H9 (cell line): Measurements from ENCODE around the gene TULP3. TPM values are rescaled to one million over a fixed set of nuclear protein-coding genes. Genes with fewer than 3 reads are reported as not detected.

Experiments
- DNase-seq: peaks from one replicate; pipeline ENCODE4 v3.0.0-alpha.2; 2017
- H2AFZ ChIP-seq: one replicate; pipeline ENCODE4 v1.6.1; 2013; ENCODE audit warnings: mild to moderate bottlenecking, low read length, control low read depth, moderate library complexity
- H2AK5ac ChIP-seq: 2 replicates; pipeline ENCODE4 v1.6.1; 2013; ENCODE audit warnings: low read length, control low read depth, mixed read lengths; ENCODE audit not compliant: insufficient read length
- H2BK120ac ChIP-seq: one replicate; pipeline ENCODE4 v1.6.1; 2013; ENCODE audit warnings: low read depth, mild to moderate bottlenecking, low read length, control low read depth, inconsistent platforms; ENCODE audit not compliant: poor library complexity, severe bottlenecking
- H2BK12ac ChIP-seq: 2 replicates; pipeline ENCODE4 v1.6.1; 2013; ENCODE audit warnings: low read length, control low read depth, mixed read lengths, low read depth; ENCODE audit not compliant: insufficient read length
- H2BK15ac ChIP-seq: 2 replicates; pipeline ENCODE4 v1.6.1; 2013; ENCODE audit warnings: low read depth, low read length, control low read depth
- H2BK20ac ChIP-seq: one replicate; pipeline ENCODE4 v1.6.1; 2013; ENCODE audit warnings: low read depth, mild to moderate bottlenecking, low read length, control low read depth, inconsistent platforms; ENCODE audit not compliant: poor library complexity, severe bottlenecking
- H2BK5ac ChIP-seq: 2 replicates; pipeline ENCODE4 v1.6.1; 2013; ENCODE audit warnings: low read length, control low read depth, mixed read lengths; ENCODE audit not compliant: insufficient read length
- H3K14ac ChIP-seq: 2 replicates; pipeline ENCODE4 v1.6.1; 2013; ENCODE audit warnings: low read length, control low read depth; ENCODE audit not compliant: insufficient read depth
- H3K18ac ChIP-seq: 2 replicates; pipeline ENCODE4 v1.6.1; 2013; ENCODE audit warnings: low read depth, mild to moderate bottlenecking, mixed read lengths, low read length, control low read depth; ENCODE audit not compliant: insufficient read length
- H3K23ac ChIP-seq: 2 replicates; pipeline ENCODE4 v1.6.1; 2013; ENCODE audit warnings: low read length, control low read depth, mixed read lengths, low read depth; ENCODE audit not compliant: insufficient read length
- H3K23me2 ChIP-seq: 2 replicates; pipeline ENCODE4 v1.6.1; 2013; ENCODE audit warnings: low read depth, mild to moderate bottlenecking, mixed read lengths, low read length, control low read depth; ENCODE audit not compliant: insufficient read length, poor library complexity, severe bottlenecking
- H3K27ac ChIP-seq: 2 replicates; pipeline ENCODE4 v1.5.1; 2013; ENCODE audit warnings: low read length, control low read depth, mixed read lengths, low read depth; ENCODE audit not compliant: insufficient read length
- H3K27me3 ChIP-seq: 2 replicates; pipeline ENCODE4 v1.6.1; 2013; ENCODE audit warnings: low read length, control low read depth, inconsistent platforms; ENCODE audit not compliant: insufficient read depth
- H3K4ac ChIP-seq: 2 replicates; pipeline ENCODE4 v1.6.1; 2013; ENCODE audit warnings: low read depth, mild to moderate bottlenecking, control low read depth, inconsistent platforms, low read length, moderate library complexity
- H3K4me1 ChIP-seq: 2 replicates; pipeline ENCODE4 v1.6.1; 2013; ENCODE audit warnings: low read length, control low read depth, inconsistent platforms; ENCODE audit not compliant: insufficient read depth
- H3K4me2 ChIP-seq: 2 replicates; pipeline ENCODE4 v1.6.1; 2013; ENCODE audit warnings: low read length, control low read depth, mixed read lengths; ENCODE audit not compliant: insufficient read length, insufficient read depth
- H3K56ac ChIP-seq: 2 replicates; pipeline ENCODE4 v1.6.1; 2013; ENCODE audit warnings: low read depth, mild to moderate bottlenecking, mixed read lengths, low read length, control low read depth; ENCODE audit not compliant: insufficient read length
- H3K79me1 ChIP-seq: 2 replicates; pipeline ENCODE4 v1.6.1; 2013; ENCODE audit warnings: low read depth, mild to moderate bottlenecking, moderate library complexity, low read length, control low read depth, inconsistent platforms; ENCODE audit not compliant: insufficient read depth, poor library complexity, severe bottlenecking
- H3K79me2 ChIP-seq: 2 replicates; pipeline ENCODE4 v1.6.1; 2013; ENCODE audit warnings: low read length, control low read depth, inconsistent platforms; ENCODE audit not compliant: insufficient read depth
- H3K9ac ChIP-seq: 2 replicates; pipeline ENCODE4 v1.6.1; 2013; ENCODE audit warnings: low read length, control low read depth, mixed read lengths; ENCODE audit not compliant: insufficient read length; ENCODE audit errors: extremely low read depth
- H3K9me3 ChIP-seq: one replicate; pipeline ENCODE4 v1.6.1; 2013; ENCODE audit warnings: low read depth, low read length, inconsistent platforms; ENCODE audit not compliant: control insufficient read depth
- H3T11ph ChIP-seq: one replicate; pipeline ENCODE4 v1.6.1; 2013; ENCODE audit warnings: mild to moderate bottlenecking, low read length, control low read depth, inconsistent platforms
- H4K20me1 ChIP-seq: one replicate; pipeline ENCODE4 v1.6.1; 2013; ENCODE audit not compliant: control insufficient read depth, insufficient read length, insufficient read depth
- H4K5ac ChIP-seq: 2 replicates; pipeline ENCODE4 v1.6.1; 2013; ENCODE audit warnings: low read depth, mild to moderate bottlenecking, mixed read lengths, low read length, control low read depth; ENCODE audit not compliant: insufficient read length
- H4K8ac ChIP-seq: replicated peaks from 2 replicates; pipeline ENCODE4 v1.6.1; 2013; ENCODE audit warnings: low read length, control low read depth, mixed read lengths, low read depth; ENCODE audit not compliant: insufficient read length
- H4K91ac ChIP-seq: 2 replicates; pipeline ENCODE4 v1.6.1; 2013; ENCODE audit warnings: low read depth, mild to moderate bottlenecking, moderate library complexity, mixed read lengths, low read length, control low read depth; ENCODE audit not compliant: insufficient read length
- H3K27ac Mint-ChIP-seq, 3 experiments: 2 replicates in 2 of 3; 3 replicates in 1 of 3; pipeline ENCODE4 v1.8.0; 2020 to 2021; ENCODE audit warnings: mixed read lengths in 3 of 3, mild to moderate bottlenecking in 1 of 3, moderate library complexity in 1 of 3
- H3K27me3 Mint-ChIP-seq: 2 replicates; pipeline ENCODE4 v1.8.0; 2021; ENCODE audit warnings: low read depth, mild to moderate bottlenecking, moderate library complexity, mixed read lengths
- H3K36me3 Mint-ChIP-seq, 3 experiments: 2 replicates in 2 of 3; 3 replicates in 1 of 3; pipeline ENCODE4 v1.8.0; 2020 to 2021; ENCODE audit warnings: low read depth in 3 of 3, mixed read lengths in 3 of 3; ENCODE audit not compliant: insufficient read depth in 1 of 3
- H3K4me1 Mint-ChIP-seq, 2 experiments: 2 replicates each; pipeline ENCODE4 v1.8.0; 2020; ENCODE audit warnings: mixed read lengths in 2 of 2
- H3K4me3 Mint-ChIP-seq, 2 experiments: 2 replicates in 1 of 2; 3 replicates in 1 of 2; pipeline ENCODE4 v1.8.0; 2020 to 2021; ENCODE audit warnings: mild to moderate bottlenecking in 2 of 2, mixed read lengths in 2 of 2, moderate library complexity in 1 of 2
- H3K9me3 Mint-ChIP-seq, 2 experiments: 2 replicates in 1 of 2; 3 replicates in 1 of 2; pipeline ENCODE4 v1.8.0; 2020; ENCODE audit warnings: mild to moderate bottlenecking in 2 of 2, mixed read lengths in 2 of 2, moderate library complexity in 1 of 2
- CTCF ChIP-seq: fragments of 200-600 bp; sonication (generic); conservative IDR thresholded peaks from 3 replicates; pipeline ENCODE4 v1.8.0; 2021; ENCODE audit warnings: antibody characterized with exemption, mild to moderate bottlenecking
- WGBS: extraction: QIAGEN DNeasy Blood & Tissue Kit; methylation state at CpG from one replicate; pipeline ENCODE4 v1.1.7; 2013; ENCODE audit warnings: missing lambda C conversion rate, low lambda C conversion rate, mixed read lengths; ENCODE audit not compliant: insufficient read length; ENCODE audit errors: extremely low coverage; 5-methylcytosine and 5-hydroxymethylcytosine counted together
- total RNA-seq: library from RNA; stranded (reverse); gene quantifications from 2 replicates; pipeline ENCODE4 v1.2.1, GENCODE V29; 2021

Gene TULP3
- total RNA-seq, 1 experiment from 2014 or later = 22.3 TPM

GRCh38 chr12:2963154-2963759 is 72.6 kb downstream of the TULP3 start:
- Histone ChIP-seq H3K79me2 (peaks cover 38% of the 10 kb centered on the region; the same call in 1 of the 2 replicates), H3K18ac (peak overlapping the region; percentile 75), H4K5ac (no peak overlapping the region), H3K27ac (peak overlapping the region; percentile 41), H2AK5ac (no peak overlapping the region), H3K9ac (no peak overlapping the region), H2AFZ (no peak overlapping the region), H2BK120ac (no peak overlapping the region), H3K23ac (no peak overlapping the region), H4K8ac (no peak overlapping the region), H2BK5ac (no peak overlapping the region), H3T11ph (no peak overlapping the region), H4K20me1 (peaks cover 3% of the 10 kb centered on the region), H3K4me1 (peaks cover 3% of the 10 kb centered on the region; the same call in 1 of the 2 replicates), H3K23me2 (peaks cover 22% of the 10 kb centered on the region), H3K14ac (peak overlapping the region; percentile 77; the same call in 1 of the 2 replicates), H3K79me1 (no peaks in the 10 kb centered on the region), H4K91ac (no peak overlapping the region), H3K27me3 (no peaks in the 10 kb centered on the region), H2BK15ac (no peak overlapping the region), H3K9me3 (no peaks in the 10 kb centered on the region), H2BK12ac (peak overlapping the region; percentile 40), H3K4ac (no peak overlapping the region), H3K56ac (no peak overlapping the region), H2BK20ac (no peak overlapping the region), H3K4me2 (peak overlapping the region; percentile 53)
- TF ChIP-seq CTCF = no peak
- peaks cover 6% of the 10 kb centered on the region for H3K27me3 Mint-ChIP-seq
- H3K36me3 Mint-ChIP-seq = peaks cover 11 to 37% (median 12%) of the 10 kb centered on the region in 3 experiments
- WGBS = no CpG with 5 or more reads among the region's 9 CpGs
- H3K27ac Mint-ChIP-seq = peak overlapping the region; percentile 83 to 99 (median 88)
- H3K4me3 Mint-ChIP-seq = peak overlapping the region; percentile 50 to 65
- H3K9me3 Mint-ChIP-seq = no peaks in the 10 kb centered on the region; a peak in 1 of 5 replicates
- H3K4me1 Mint-ChIP-seq = peaks cover 42 to 46% of the 10 kb centered on the region in 2 experiments
- peak; percentile 77 for DNase-seq
